ENCODE results near the gene TACC2.

DNA sequence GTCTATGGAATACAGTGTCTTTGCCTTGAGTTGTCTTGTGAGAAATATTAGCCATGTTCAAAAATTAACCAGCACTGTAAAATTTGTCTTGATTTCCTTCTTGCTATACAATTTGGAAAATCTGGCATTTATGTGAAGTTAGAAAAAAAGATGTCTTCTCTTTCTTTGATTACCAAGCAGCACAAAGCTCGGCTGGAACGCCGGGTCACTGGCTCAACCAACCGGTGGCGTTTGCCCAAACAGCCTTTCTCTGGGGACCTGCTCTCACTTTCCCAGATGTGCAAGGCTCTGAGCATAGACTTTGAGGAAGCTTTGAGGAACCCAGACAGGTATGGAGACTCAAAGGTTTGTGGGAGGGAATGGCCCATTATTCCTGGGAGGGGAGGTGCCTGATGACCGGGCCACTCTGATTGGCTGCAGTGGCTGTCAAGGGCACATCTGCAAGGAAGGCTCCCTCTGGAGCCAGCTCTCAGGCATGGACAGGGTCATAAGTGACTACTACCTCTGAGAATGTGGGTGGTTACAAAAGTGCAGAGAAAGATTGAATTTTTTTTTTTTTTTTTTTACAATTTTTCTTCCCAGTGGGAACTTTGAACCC, 287.7 kb downstream of the TACC2 start:
- TF ChIP-seq EZH2phosphoT487 (IDR thresholded peaks at IDR 0.05; ENCODE audit: borderline replicate concordance, low read depth, low read length): no peak
- TF ChIP-seq, protein P1, sequence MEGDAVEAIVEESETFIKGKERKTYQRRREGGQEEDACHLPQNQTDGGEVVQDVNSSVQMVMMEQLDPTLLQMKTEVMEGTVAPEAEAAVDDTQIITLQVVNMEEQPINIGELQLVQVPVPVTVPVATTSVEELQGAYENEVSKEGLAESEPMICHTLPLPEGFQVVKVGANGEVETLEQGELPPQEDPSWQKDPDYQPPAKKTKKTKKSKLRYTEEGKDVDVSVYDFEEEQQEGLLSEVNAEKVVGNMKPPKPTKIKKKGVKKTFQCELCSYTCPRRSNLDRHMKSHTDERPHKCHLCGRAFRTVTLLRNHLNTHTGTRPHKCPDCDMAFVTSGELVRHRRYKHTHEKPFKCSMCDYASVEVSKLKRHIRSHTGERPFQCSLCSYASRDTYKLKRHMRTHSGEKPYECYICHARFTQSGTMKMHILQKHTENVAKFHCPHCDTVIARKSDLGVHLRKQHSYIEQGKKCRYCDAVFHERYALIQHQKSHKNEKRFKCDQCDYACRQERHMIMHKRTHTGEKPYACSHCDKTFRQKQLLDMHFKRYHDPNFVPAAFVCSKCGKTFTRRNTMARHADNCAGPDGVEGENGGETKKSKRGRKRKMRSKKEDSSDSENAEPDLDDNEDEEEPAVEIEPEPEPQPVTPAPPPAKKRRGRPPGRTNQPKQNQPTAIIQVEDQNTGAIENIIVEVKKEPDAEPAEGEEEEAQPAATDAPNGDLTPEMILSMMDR (conservative IDR thresholded peaks at IDR 0.05; ENCODE audit: low read length): no peak

Measured in OCI-LY7 (cell line).